OCI-LY1 (cell line): Measurements from ENCODE around the gene CUX1.

ENCODE experiments used
- CTCF ChIP-seq: fragments of 200-600 bp; sonication (generic), shearing (Covaris generic); IDR thresholded peaks from 2 replicates; pipeline ENCODE4 v1.5.1; 2017; ENCODE audit warnings: mild to moderate bottlenecking, antibody characterized with exemption, low read length, moderate library complexity, mixed read lengths
- EZH2 ChIP-seq: fragments of 200-600 bp; sonication (generic), shearing (Covaris generic); IDR thresholded peaks from 2 replicates; pipeline ENCODE4 v1.8.0; 2017; ENCODE audit warnings: borderline replicate concordance, mixed run types, mild to moderate bottlenecking, antibody characterized with exemption, low read length, moderate library complexity, mixed read lengths

DNA sequence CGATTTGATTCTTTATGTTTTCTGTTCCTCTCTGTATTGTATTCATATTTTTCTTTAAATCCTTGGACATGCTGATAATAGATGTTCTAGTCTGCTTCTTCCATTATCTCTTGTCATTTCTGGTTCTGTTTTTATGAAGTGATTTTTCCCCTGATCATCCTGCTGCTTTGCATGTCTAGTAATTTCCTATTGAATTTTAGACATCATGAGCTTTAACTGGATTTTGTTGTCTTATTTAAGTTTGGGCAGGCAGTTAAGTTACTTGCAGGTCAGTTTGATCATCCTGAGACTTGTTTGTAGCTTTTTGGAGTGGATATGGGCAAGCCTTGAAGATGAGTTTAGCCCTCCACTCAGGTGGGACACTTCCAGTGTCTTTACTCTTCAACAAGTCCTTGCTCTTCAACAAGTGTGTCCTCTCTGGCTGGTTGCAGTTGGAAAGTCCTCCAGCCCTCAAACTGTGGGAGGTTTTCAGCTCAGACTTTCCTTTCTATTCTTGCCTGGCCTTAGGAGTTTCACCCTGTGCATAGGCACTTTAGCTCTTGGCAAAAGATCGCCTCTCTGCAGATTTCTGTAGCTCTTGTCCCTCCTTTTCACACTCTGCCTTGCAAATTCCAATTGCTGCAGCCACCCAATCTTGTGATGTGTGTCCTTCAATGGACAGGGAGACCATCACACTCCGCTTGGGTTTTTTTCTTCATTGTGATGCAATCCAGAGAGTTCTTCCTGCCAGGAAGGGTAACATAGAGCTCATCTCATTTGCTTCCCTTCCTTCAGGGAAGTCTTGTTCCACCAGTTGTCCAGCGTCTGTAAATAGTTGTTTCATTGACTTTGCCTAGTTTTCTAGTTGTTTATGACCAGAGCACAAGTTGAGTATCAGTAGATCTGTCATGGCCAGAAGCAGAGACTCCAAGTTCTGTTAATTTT is 272.0 kb downstream of the CUX1 start:
- TF ChIP-seq CTCF (no peak), EZH2 (no peak)
